Inflammatory macrophage (primary cell): ENCODE data around the gene EPB41L5.
"Not testable (repeated sequence)": the region's sequence is repeated elsewhere in the genome, so short reads cannot be mapped to it uniquely, and the experiment has no call there.

Experiments
- DNase-seq, 2 donors: peaks; one replicate each; pipeline ENCODE4 v3.0.0-alpha.2; 2020 to 2022
- total RNA-seq, 18 experiments: gene quantifications; one replicate each; lab custom pipeline; 2026; ENCODE audit warnings: mixed read lengths in 6 of 18, inconsistent platforms in 2 of 18; lab: John Stamatoyannopoulos, UW

The EPB41L5 gene
- total RNA-seq: 0.07 to 1.8 (median 0.66) reads per million in 18 experiments

GRCh38 chr2:120012771-120013596 lies at the start of gene EPB41L5:
Gene EPB41L5 (plus strand): TSS chr2:120013077. CDS start chr2:120019085, 6,008 bp downstream.
- peak; percentile 78 to 88 for DNase-seq

GRCh38 chr2:119981896-119982295 lies 31.0 kb upstream of the EPB41L5 start:
- no peak for DNase-seq

GRCh38 chr2:119982506-119982905 lies 30.4 kb upstream of the EPB41L5 start:
- DNase-seq: no peak

GRCh38 chr2:119983108-119983507 lies 29.8 kb upstream of the EPB41L5 start:
- no peak for DNase-seq

GRCh38 chr2:119996148-119996547 lies 16.7 kb upstream of the EPB41L5 start:
- no peak for DNase-seq

GRCh38 chr2:119996896-119997891 lies 15.7 kb upstream of the EPB41L5 start:
- not testable (repeated sequence) for DNase-seq

- DNase-seq: no peak
Measured at GRCh38 chr2:120001471-120001870, 11.4 kb upstream of the EPB41L5 start.

GRCh38 chr2:120004254-120004653 lies 8.6 kb upstream of the EPB41L5 start:
- no peak for DNase-seq

- DNase-seq: peak; percentile 20 to 26
Measured at GRCh38 chr2:120005834-120006521, 6.9 kb upstream of the EPB41L5 start.

- no peak for DNase-seq
Measured at GRCh38 chr2:120007851-120008250, 5.0 kb upstream of the EPB41L5 start.

GRCh38 chr2:120012363-120012762 lies 514 bp upstream of the EPB41L5 start:
- DNase-seq: no peak

GRCh38 chr2:120013597-120014223 lies 833 bp downstream of the EPB41L5 start:
- no peak for DNase-seq

- no peak for DNase-seq
Measured at GRCh38 chr2:120014226-120014980, 1.5 kb downstream of the EPB41L5 start.

GRCh38 chr2:120016800-120017199 lies 3.9 kb downstream of the EPB41L5 start:
- DNase-seq: no peak

GRCh38 chr2:120017201-120017600 lies 4.3 kb downstream of the EPB41L5 start:
- DNase-seq: no peak

GRCh38 chr2:120018549-120018948 lies 5.7 kb downstream of the EPB41L5 start:
- no peak for DNase-seq

- DNase-seq: no peak
Measured at GRCh38 chr2:120020554-120020953, 7.7 kb downstream of the EPB41L5 start.

- not testable (repeated sequence) for DNase-seq
Measured at GRCh38 chr2:120022505-120022904, 9.6 kb downstream of the EPB41L5 start.

GRCh38 chr2:120026890-120027289 lies 14.0 kb downstream of the EPB41L5 start:
- DNase-seq: no peak

GRCh38 chr2:120028795-120029194 lies 15.9 kb downstream of the EPB41L5 start:
- DNase-seq: no peak
